ENCODE results near the gene KTN1.

KTN1 gene

DNA sequence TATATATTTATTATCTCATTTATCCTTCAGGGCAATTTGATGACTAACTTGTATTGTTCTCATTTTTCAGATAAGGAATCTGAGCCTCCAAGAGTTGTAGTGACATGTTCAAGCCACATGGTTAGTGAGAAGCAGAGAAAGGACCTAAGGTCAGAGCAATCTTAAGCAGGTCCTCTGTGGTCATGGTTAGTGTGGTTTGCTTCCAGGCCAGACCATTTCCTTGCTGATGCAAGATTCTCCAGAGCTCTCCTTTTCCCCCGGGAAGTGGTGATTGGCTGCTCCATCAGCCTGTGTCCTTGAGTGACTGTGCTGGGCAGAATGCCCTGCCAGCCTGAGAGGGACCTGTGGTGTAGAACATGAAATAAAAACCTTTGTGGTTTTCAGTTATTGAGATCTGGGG is 141.3 kb downstream of the KTN1 start:
- no peak for DNase-seq

- no peak for DNase-seq
These were observed 142.0 kb downstream of the KTN1 start for GRCh38 chr14:55722054-55722453.

DNA sequence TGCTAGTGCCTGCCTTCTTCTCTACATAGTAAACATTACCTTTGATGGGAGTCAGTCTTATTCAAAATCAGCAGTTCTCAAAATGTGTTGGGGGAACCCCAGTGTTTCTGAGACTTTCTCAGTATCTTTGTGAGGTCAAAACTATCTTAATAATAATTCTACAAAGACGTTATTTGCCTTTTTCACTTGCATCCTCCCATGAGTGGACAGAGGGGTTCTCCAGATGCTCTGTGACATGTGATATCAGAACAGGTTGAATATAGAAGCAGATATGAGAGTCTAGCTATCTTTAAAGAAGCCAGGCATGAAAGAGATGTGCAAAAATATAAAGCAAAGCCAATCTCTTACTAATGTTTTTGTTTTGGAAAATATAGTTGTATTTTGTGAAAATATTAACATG is 144.7 kb downstream of the KTN1 start:
- DNase-seq: no peak

- DNase-seq: no peak
These were observed 150.7 kb downstream of the KTN1 start for GRCh38 chr14:55730592-55731310.

- DNase-seq: no peak
These were observed 151.4 kb downstream of the KTN1 start for GRCh38 chr14:55731311-55731872.

DNA sequence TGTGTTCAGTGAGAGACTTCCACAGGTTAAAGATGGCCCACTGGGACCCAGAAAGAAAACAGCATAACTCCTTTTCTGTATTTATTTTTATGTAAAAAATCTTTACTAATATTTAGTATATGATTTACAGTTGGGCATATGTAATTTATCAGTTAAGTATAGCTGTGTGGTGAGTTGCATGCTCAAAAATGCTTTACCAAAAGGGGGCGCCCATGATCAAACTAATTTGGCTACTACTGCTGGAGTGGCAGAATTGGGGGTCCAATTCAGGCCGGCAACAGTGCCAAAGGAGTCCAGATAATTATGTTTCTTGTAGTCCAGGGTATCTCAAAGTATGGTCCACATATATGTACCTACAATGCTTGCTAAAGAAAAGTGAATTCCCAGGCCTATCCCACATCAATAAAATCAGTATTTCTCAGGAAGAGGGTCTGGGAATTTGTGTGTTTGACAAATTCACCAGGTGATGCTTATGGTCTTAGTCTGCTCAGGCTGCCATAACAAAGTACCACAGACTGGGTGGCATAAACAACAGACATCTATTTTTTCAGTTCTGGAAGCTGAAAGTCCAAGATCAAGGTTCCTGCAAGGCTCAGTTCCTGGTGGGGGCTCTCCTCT is 152.0 kb downstream of the KTN1 start:
- DNase-seq: peak; percentile 14

GRCh38 chr14:55733599-55733998 is 153.6 kb downstream of the KTN1 start:
- no peak for DNase-seq

Measured in NCI-H1436 (cell line).